IMR-90 (cell line): ENCODE data around the gene PHC3. TPM values are rescaled to one million over a fixed set of nuclear protein-coding genes. Genes with fewer than 3 reads are reported as not detected.

Experiments used
- ATAC-seq: fragments of 200-7000 bp; cut with Tn5 transposase; 2 replicates; pipeline ENCODE4 v1.9.1; 2020; ENCODE audit warnings: low read depth, mild to moderate bottlenecking, moderate library complexity
- BruUV-seq: library from RNA; stranded (reverse); fragments of 400-500 nt; replicated peaks from 2 replicates; lab custom pipeline; 2021; lab: Mats Ljungman, UMichigan
- CTCF ChIA-PET: fragments of 300-600 bp; formaldehyde crosslinking; extraction: SDS; loops from one replicate; lab custom pipeline; 2021; ENCODE audit warnings: antibody characterized with exemption; lab: Yijun Ruan, JAX
- POLR2A ChIA-PET: fragments of 300-600 bp; sonication (Branson Sonifier 250); formaldehyde crosslinking; loops from one replicate; lab custom pipeline; 2022; ENCODE audit warnings: antibody characterized with exemption; ENCODE audit not compliant: unreplicated experiment; lab: Charles Lee
- DNase-seq: peaks from one replicate; pipeline ENCODE4 v3.0.0; 2013
- H2AFZ ChIP-seq: replicated peaks from 2 replicates; pipeline ENCODE3; 2013; ENCODE audit warnings: low read length, mild to moderate bottlenecking; ENCODE audit not compliant: poor library complexity
- H2AK5ac ChIP-seq: 2 replicates; pipeline ENCODE4 v1.6.1; 2013; ENCODE audit warnings: low read depth, low read length, inconsistent platforms
- H2AK9ac ChIP-seq: replicated peaks from 2 replicates; pipeline ENCODE3; 2013; ENCODE audit warnings: mild to moderate bottlenecking, low read depth, low read length, moderate library complexity; ENCODE audit not compliant: poor library complexity
- H2BK120ac ChIP-seq: 2 replicates; pipeline ENCODE4 v1.6.1; 2013; ENCODE audit warnings: low read depth, low read length, inconsistent platforms
- H2BK15ac ChIP-seq: 3 replicates; pipeline ENCODE4 v1.6.1; 2013; ENCODE audit warnings: low read depth, low read length, inconsistent platforms
- H2BK20ac ChIP-seq: 2 replicates; pipeline ENCODE4 v1.6.1; 2013; ENCODE audit warnings: low read depth, mild to moderate bottlenecking, inconsistent platforms, low read length, moderate library complexity
- H2BK5ac ChIP-seq: 2 replicates; pipeline ENCODE4 v1.6.1; 2013; ENCODE audit warnings: mild to moderate bottlenecking, low read depth, low read length, inconsistent platforms; ENCODE audit not compliant: poor library complexity, severe bottlenecking
- H3K14ac ChIP-seq: replicated peaks from 2 replicates; pipeline ENCODE4 v1.6.1; 2013; ENCODE audit warnings: low read depth, low read length, inconsistent platforms
- H3K18ac ChIP-seq: 2 replicates; pipeline ENCODE4 v1.6.1; 2013; ENCODE audit warnings: low read depth, low read length, control low read depth
- H3K23ac ChIP-seq: 2 replicates; pipeline ENCODE4 v1.6.1; 2013; ENCODE audit warnings: low read depth, low read length, inconsistent platforms
- H3K27ac ChIP-seq: 2 replicates; pipeline ENCODE4 v1.5.1; 2013; ENCODE audit warnings: mild to moderate bottlenecking, control low read depth, low read length; ENCODE audit not compliant: insufficient read depth
- H3K27me3 ChIP-seq: 2 replicates; pipeline ENCODE4 v1.6.1; 2013; ENCODE audit warnings: low read length; ENCODE audit not compliant: control insufficient read depth, insufficient read depth
- H3K36me3 ChIP-seq: 2 replicates; pipeline ENCODE4 v1.6.1; 2013; ENCODE audit warnings: low read length, mixed read lengths; ENCODE audit not compliant: control insufficient read depth, insufficient read depth
- H3K4ac ChIP-seq: 2 replicates; pipeline ENCODE4 v1.6.1; 2013; ENCODE audit warnings: low read depth, low read length, inconsistent platforms
- H3K4me1 ChIP-seq: 2 replicates; pipeline ENCODE4 v1.6.1; 2013; ENCODE audit warnings: low read length, mixed read lengths; ENCODE audit not compliant: control insufficient read depth, insufficient read depth
- H3K4me2 ChIP-seq: 2 replicates; pipeline ENCODE4 v1.6.1; 2013; ENCODE audit warnings: low read depth, mild to moderate bottlenecking, control low read depth, low read length, moderate library complexity
- H3K4me3 ChIP-seq: 2 replicates; pipeline ENCODE4 v1.5.1; 2013; ENCODE audit warnings: low read depth, mild to moderate bottlenecking, control low read depth, low read length, moderate library complexity; ENCODE audit not compliant: insufficient read depth
- H3K56ac ChIP-seq: 2 replicates; pipeline ENCODE4 v1.6.1; 2013; ENCODE audit warnings: low read length, inconsistent platforms; ENCODE audit not compliant: insufficient read depth; ENCODE audit errors: extremely low read depth
- H3K79me1 ChIP-seq, 2 experiments: 2 replicates each; pipeline ENCODE4 v1.6.1; 2013; ENCODE audit warnings: low read length in 2 of 2, inconsistent platforms in 1 of 2, low read depth in 1 of 2
- H3K9ac ChIP-seq: 2 replicates; pipeline ENCODE4 v1.6.1; 2013; ENCODE audit warnings: low read depth, low read length, control low read depth
- H3K9me1 ChIP-seq: 2 replicates; pipeline ENCODE4 v1.6.1; 2013; ENCODE audit warnings: low read length, inconsistent platforms; ENCODE audit not compliant: insufficient read depth
- H3K9me3 ChIP-seq: 2 replicates; pipeline ENCODE4 v1.6.1; 2013; ENCODE audit warnings: low read length; ENCODE audit not compliant: control insufficient read depth, insufficient read depth
- H4K20me1 ChIP-seq: 2 replicates; pipeline ENCODE4 v1.6.1; 2013; ENCODE audit warnings: low read length, inconsistent platforms; ENCODE audit not compliant: insufficient read depth
- H4K5ac ChIP-seq: 2 replicates; pipeline ENCODE4 v1.6.1; 2013; ENCODE audit warnings: mild to moderate bottlenecking, low read depth, low read length, control low read depth
- H4K8ac ChIP-seq, 2 experiments: 2 replicates each; pipeline ENCODE4 v1.6.1; 2013; ENCODE audit warnings: low read depth in 2 of 2, low read length in 2 of 2, control low read depth in 1 of 2, inconsistent platforms in 1 of 2
- H4K91ac ChIP-seq: 2 replicates; pipeline ENCODE4 v1.6.1; 2013; ENCODE audit warnings: low read depth, low read length, inconsistent platforms; ENCODE audit not compliant: insufficient read depth
- CEBPB ChIP-seq: IDR thresholded peaks from 2 replicates; pipeline ENCODE4 v1.6.1; 2012; ENCODE audit warnings: low read depth, low read length, improper control_type of control experiment
- CHD1 ChIP-seq: IDR thresholded peaks from 2 replicates; pipeline ENCODE4 v1.6.1; 2012; ENCODE audit warnings: low read depth, low read length, improper control_type of control experiment
- CTCF ChIP-seq: conservative IDR thresholded peaks from 2 replicates; pipeline ENCODE4 v1.5.1; 2012; ENCODE audit warnings: mild to moderate bottlenecking, low read depth, low read length, improper control_type of control experiment
- ELK1 ChIP-seq: fragments of 150-350 bp; IDR thresholded peaks from 2 replicates; pipeline ENCODE4 v1.6.1; 2016; ENCODE audit warnings: low read depth, mild to moderate bottlenecking, low read length, moderate library complexity, borderline replicate concordance
- FOS ChIP-seq: fragments of 150-350 bp; IDR thresholded peaks from 2 replicates; pipeline ENCODE4 v1.6.1; 2016; ENCODE audit warnings: low read depth, low read length
- MAZ ChIP-seq: IDR thresholded peaks from 2 replicates; pipeline ENCODE4 v1.6.1; 2012; ENCODE audit warnings: low read depth, mild to moderate bottlenecking, low read length, improper control_type of control experiment, moderate library complexity, borderline replicate concordance
- MXI1 ChIP-seq: IDR thresholded peaks from 2 replicates; pipeline ENCODE4 v1.6.1; 2012; ENCODE audit warnings: low read depth, mild to moderate bottlenecking, low read length, moderate library complexity, borderline replicate concordance
- NFE2L2 ChIP-seq: fragments of 150-350 bp; IDR thresholded peaks from 2 replicates; pipeline ENCODE4 v1.6.1; 2016; ENCODE audit warnings: low read depth, mild to moderate bottlenecking, low read length
- RAD21 ChIP-seq: IDR thresholded peaks from 2 replicates; pipeline ENCODE4 v1.6.1; 2012; ENCODE audit warnings: low read length, improper control_type of control experiment
- RCOR1 ChIP-seq: IDR thresholded peaks from 2 replicates; pipeline ENCODE4 v1.6.1; 2012; ENCODE audit warnings: mild to moderate bottlenecking, low read length, improper control_type of control experiment; ENCODE audit not compliant: insufficient replicate concordance
- RFX5 ChIP-seq: IDR thresholded peaks from 2 replicates; pipeline ENCODE4 v1.8.0; 2012; ENCODE audit warnings: low read depth, mild to moderate bottlenecking, low read length, moderate library complexity
- SMC3 ChIP-seq: fragments of 150-350 bp; IDR thresholded peaks from 2 replicates; pipeline ENCODE4 v1.6.1; 2016; ENCODE audit warnings: low read depth, mild to moderate bottlenecking, antibody characterized with exemption, low read length, moderate library complexity
- USF2 ChIP-seq: fragments of 150-350 bp; IDR thresholded peaks from 2 replicates; pipeline ENCODE4 v1.6.1; 2017; ENCODE audit warnings: mild to moderate bottlenecking, antibody characterized with exemption, low read length, low read depth
- WGBS, 2 experiments: methylation state at CpG; one replicate each; pipeline versions ENCODE4 v1.1.5 to v1.1.7; 2013; ENCODE audit warnings: missing lambda C conversion rate in 2 of 2; ENCODE audit not compliant: insufficient read length in 1 of 2; ENCODE audit errors: extremely low coverage in 2 of 2; 5-methylcytosine and 5-hydroxymethylcytosine counted together
- dilution Hi-C: fragments of 300-500 bp; cut with HindIII; formaldehyde crosslinking; loops from one replicate; pipeline ENCODE4 v1.14.3; 2018; ENCODE audit warnings: low sequenced_read_pairs; ENCODE audit not compliant: unreplicated experiment
- in situ Hi-C: fragments of 300-500 bp; cut with MboI; formaldehyde crosslinking; loops from 3 replicates; pipeline ENCODE4 v1.14.3; 2019; ENCODE audit warnings: low sequenced_read_pairs, inconsistent platforms, mixed read lengths
- intact Hi-C: fragments of 100-400 bp; cut with micrococcal nuclease; formaldehyde crosslinking; loops from 2 replicates; pipeline ENCODE4 v1.10.0; 2022
- polyA plus RNA-seq, 3 experiments: library from polyadenylated mRNA; depleted of rRNA; stranded (reverse); fragments of >200 nt; gene quantifications; 2 replicates each; pipeline ENCODE4 v1.2.3, GENCODE V29; 2012; ENCODE audit warnings: low replicate concordance in 1 of 3
- total RNA-seq: library from RNA; depleted of rRNA; stranded (reverse); fragments of >200 nt; gene quantifications from 2 replicates; pipeline ENCODE4 v1.2.3, GENCODE V29; 2012

The PHC3 gene
- total and polyA plus RNA-seq, 2 of the 4 experiments (the other 2 are of a cell fraction): 18.3 to 26.3 TPM

GRCh38 chr3:170149016-170149415, 32.5 kb downstream of the PHC3 start:
- Histone ChIP-seq H3K4me3 (no peak overlapping the region), H3K9ac (no peak overlapping the region), H2BK15ac (no peak overlapping the region), H3K56ac (no peak overlapping the region), H2AK9ac (no peak overlapping the region), H3K14ac (no peak overlapping the region), H3K18ac (no peak overlapping the region), H3K9me1 (peaks cover 2% of the 10 kb centered on the region), H2BK120ac (no peak overlapping the region), H4K5ac (no peak overlapping the region), H2BK5ac (no peak overlapping the region), H4K20me1 (peaks cover 34% of the 10 kb centered on the region), H2AFZ (no peak overlapping the region), H3K4me1 (peaks cover 6% of the 10 kb centered on the region; the same call in 1 of the 2 replicates), H3K36me3 (peaks cover 24% of the 10 kb centered on the region), H3K79me1 (peaks cover 33 to 53% of the 10 kb centered on the region in 2 experiments), H4K8ac (no peak overlapping the region), H3K4me2 (no peak overlapping the region), H3K27ac (no peak overlapping the region), H3K4ac (no peak overlapping the region), H4K91ac (no peak overlapping the region), H2BK20ac (no peak overlapping the region), H3K9me3 (no peaks in the 10 kb centered on the region), H3K27me3 (no peaks in the 10 kb centered on the region), H3K23ac (no peak overlapping the region), H2AK5ac (no peak overlapping the region)
- ChIA-PET POLR2A (no interaction called here), CTCF (interaction anchor here (0.6 kb wide), 1 partner anchor 102 kb away, joined by 4 read pairs; no protein-coding TSS in a partner anchor)
- dilution Hi-C loops (no loop called here), intact Hi-C loops (no loop called here), in situ Hi-C loops (no loop called here)
- DNase-seq (no peak), ATAC-seq (no peak)
- BruUV-seq: no TSS peak
- no CpG with 5 or more reads among the region's 5 CpGs for WGBS, 2 experiments
- TF ChIP-seq FOS: no peak
- no peak for TF ChIP-seq MXI1
- TF ChIP-seq NFE2L2: no peak
- TF ChIP-seq USF2: no peak
- TF ChIP-seq RFX5: no peak
- TF ChIP-seq CTCF: no peak
- no peak for TF ChIP-seq RAD21
- TF ChIP-seq CEBPB: no peak
- no peak for TF ChIP-seq CHD1
- TF ChIP-seq RCOR1: no peak
- TF ChIP-seq MAZ: no peak
- TF ChIP-seq ELK1: no peak
- TF ChIP-seq SMC3: no peak
